OCI-LY7 (cell line): ENCODE data around the gene PLPP6. TPM values are rescaled to one million over a fixed set of nuclear protein-coding genes. Genes with fewer than 3 reads are reported as not detected.
A peak's percentile ranks its signal among the peaks of the same experiment; 100 is the strongest.

Experiments used
- BruUV-seq: library from RNA; stranded (reverse); fragments of 400-500 nt; replicated peaks from 2 replicates; lab custom pipeline; 2021; lab: Mats Ljungman, UMichigan
- CTCF ChIA-PET: fragments of 300-600 bp; sonication (Branson Sonifier 250); formaldehyde crosslinking; loops from one replicate; lab custom pipeline; 2022; ENCODE audit warnings: antibody characterized with exemption; ENCODE audit not compliant: unreplicated experiment; lab: Charles Lee
- POLR2A ChIA-PET: fragments of 300-600 bp; sonication (Branson Sonifier 250); formaldehyde crosslinking; loops from one replicate; lab custom pipeline; 2022; ENCODE audit warnings: antibody characterized with exemption; lab: Charles Lee
- DNase-seq: peaks from one replicate; pipeline ENCODE4 v3.0.0-alpha.2; 2015; ENCODE audit warnings: low spot score
- H2AFZ ChIP-seq: fragments of 200-600 bp; sonication (generic), shearing (Covaris generic); 2 replicates; pipeline ENCODE4 v1.6.1; 2014; ENCODE audit warnings: mild to moderate bottlenecking, antibody characterized with exemption, low read length, moderate library complexity
- H3K27ac ChIP-seq: fragments of 200-600 bp; sonication (generic); 2 replicates; pipeline ENCODE4 v1.5.1; 2014; ENCODE audit warnings: mixed run types, low read depth, mild to moderate bottlenecking, moderate library complexity, low read length, inconsistent platforms; ENCODE audit not compliant: poor library complexity, severe bottlenecking
- H3K36me3 ChIP-seq: fragments of 200-600 bp; sonication (generic); 2 replicates; pipeline ENCODE4 v1.6.1; 2014; ENCODE audit warnings: mild to moderate bottlenecking, antibody characterized with exemption, low read length, moderate library complexity, mixed read lengths; ENCODE audit not compliant: insufficient read depth
- H3K4me1 ChIP-seq: fragments of 200-600 bp; sonication (generic); 2 replicates; pipeline ENCODE4 v1.5.1; 2014; ENCODE audit warnings: mild to moderate bottlenecking, low read length; ENCODE audit not compliant: insufficient read depth, poor library complexity, severe bottlenecking
- H3K4me2 ChIP-seq: fragments of 200-600 bp; sonication (generic); 2 replicates; pipeline ENCODE4 v1.6.1; 2014; ENCODE audit warnings: mild to moderate bottlenecking, low read length
- H3K4me3 ChIP-seq: fragments of 200-600 bp; sonication (generic); 2 replicates; pipeline ENCODE4 v1.5.1; 2014; ENCODE audit warnings: mild to moderate bottlenecking, low read depth, low read length; ENCODE audit not compliant: poor library complexity, severe bottlenecking
- H3K79me2 ChIP-seq: fragments of 200-600 bp; sonication (generic); 2 replicates; pipeline ENCODE4 v1.6.1; 2016; ENCODE audit warnings: low read depth, mild to moderate bottlenecking, low read length, moderate library complexity, mixed read lengths; ENCODE audit not compliant: insufficient read depth
- H3K9me2 ChIP-seq: fragments of 200-600 bp; sonication (generic); 2 replicates; pipeline ENCODE4 v1.6.1; 2016; ENCODE audit warnings: mild to moderate bottlenecking, low read length, mixed read lengths; ENCODE audit not compliant: insufficient read depth
- H3K9me3 ChIP-seq: fragments of 200-600 bp; sonication (generic); 2 replicates; pipeline ENCODE4 v1.6.1; 2014; ENCODE audit warnings: mild to moderate bottlenecking, mixed run types, low read length, mixed read lengths
- H4K20me1 ChIP-seq: fragments of 200-600 bp; sonication (generic); 2 replicates; pipeline ENCODE4 v1.6.1; 2014; ENCODE audit warnings: mild to moderate bottlenecking, antibody characterized with exemption, low read length, moderate library complexity, mixed read lengths; ENCODE audit not compliant: insufficient read depth
- CTCF ChIP-seq: fragments of 200-600 bp; sonication (generic); conservative IDR thresholded peaks from 2 replicates; pipeline ENCODE4 v1.5.1; 2014; ENCODE audit warnings: mild to moderate bottlenecking, antibody characterized with exemption, low read length, moderate library complexity, mixed read lengths
- EZH2phosphoT487 ChIP-seq: fragments of 200-600 bp; sonication (generic); IDR thresholded peaks from 2 replicates; pipeline ENCODE4 v1.6.1; 2018; ENCODE audit warnings: low read depth, borderline replicate concordance, mild to moderate bottlenecking, mixed run types, antibody characterized with exemption, low read length, moderate library complexity, mixed read lengths
- intact Hi-C: fragments of 100-400 bp; cut with micrococcal nuclease; formaldehyde crosslinking; loops from one replicate; pipeline ENCODE4 v1.10.0; 2022; ENCODE audit not compliant: unreplicated experiment
- total RNA-seq, 2 experiments: library from RNA; depleted of rRNA in 1 of 2; stranded (reverse); fragments of >200 nt in 1 of 2; shearing (Covaris generic) in 1 of 2; gene quantifications; 2 replicates each; pipeline ENCODE4 v1.2.3, GENCODE V29; 2014 to 2022

The PLPP6 gene
- total RNA-seq, 2 experiments from 2014 or later: 4.6 to 8.1 TPM

GRCh38 chr9:4680173-4680525 lies 18.1 kb downstream of the PLPP6 start:
- TF ChIP-seq EZH2phosphoT487 (no peak), CTCF (no peak)
- intact Hi-C loops: no loop called here
- POLR2A ChIA-PET: interaction anchor here (0.6 to 1.0 kb wide), 2 partner anchors 39 to 67 kb away, joined by 3 read pairs; no protein-coding TSS in a partner anchor

GRCh38 chr9:4680750-4681149 lies 18.7 kb downstream of the PLPP6 start:
- Histone ChIP-seq H3K9me3 (no peaks in the 10 kb centered on the region), H3K79me2 (peaks cover 32% of the 10 kb centered on the region), H4K20me1 (0 out of 2 replicates have a peak, but pooled peaks cover 3% of the 10 kb centered on the region), H3K4me1 (peaks cover 20% of the 10 kb centered on the region), H3K4me2 (peak overlapping the region; percentile 88), H3K9me2 (no peaks in the 10 kb centered on the region), H2AFZ (0 out of 2 replicates have a peak overlapping the region, but pooled peaks have one; percentile 51), H3K4me3 (peak overlapping the region; percentile 90), H3K27ac (no peak overlapping the region), H3K36me3 (peaks cover 17% of the 10 kb centered on the region)
- POLR2A ChIA-PET: interaction anchor here (0.6 to 1.0 kb wide), 4 partner anchors 60 to 1864 kb away, joined by 3 to 4 read pairs (median 3); no protein-coding TSS in a partner anchor
- intact Hi-C loops: no loop called here
- TF ChIP-seq CTCF: no peak
- TF ChIP-seq EZH2phosphoT487: no peak
- no TSS peak for BruUV-seq
- DNase-seq: no peak
- CTCF ChIA-PET: no interaction called here

More at GRCh38 chr9:4680173-4680525, 18.1 kb downstream of the PLPP6 start:
- peak overlapping the region; percentile 80 for H3K27ac ChIP-seq
- peak overlapping the region; percentile 51 for H2AFZ ChIP-seq
- no TSS peak for BruUV-seq
- H3K9me3 ChIP-seq: no peaks in the 10 kb centered on the region
- peak; percentile 23 for DNase-seq
- H3K79me2 ChIP-seq: peaks cover 32% of the 10 kb centered on the region
- H3K4me3 ChIP-seq: peak overlapping the region; percentile 90
- CTCF ChIA-PET: no interaction called here
- H3K9me2 ChIP-seq: no peaks in the 10 kb centered on the region
- H3K4me1 ChIP-seq: peaks cover 20% of the 10 kb centered on the region
- H3K4me2 ChIP-seq: peak overlapping the region; percentile 88
- H3K36me3 ChIP-seq: peaks cover 11% of the 10 kb centered on the region; the same call in 1 of the 2 replicates
- no peaks in the 10 kb centered on the region for H4K20me1 ChIP-seq

- Histone ChIP-seq H2AFZ (no peak overlapping the region), H3K9me2 (no peaks in the 10 kb centered on the region), H3K9me3 (no peaks in the 10 kb centered on the region), H4K20me1 (0 out of 2 replicates have a peak, but pooled peaks cover 3% of the 10 kb centered on the region), H3K36me3 (peaks cover 43% of the 10 kb centered on the region), H3K4me2 (no peak overlapping the region), H3K79me2 (peaks cover 40% of the 10 kb centered on the region), H3K4me3 (no peak overlapping the region), H3K27ac (no peak overlapping the region), H3K4me1 (peaks cover 12% of the 10 kb centered on the region)
- DNase-seq: no peak
- intact Hi-C loops: no loop called here
- TF ChIP-seq EZH2phosphoT487 (no peak), CTCF (no peak)
- ChIA-PET POLR2A (interaction anchor here (0.6 to 2.3 kb wide), 7 partner anchors 9 to 148 kb away, joined by 3 to 5 read pairs (median 3); partner anchors contain the start of gene SPATA6L), CTCF (no interaction called here)
- BruUV-seq: no TSS peak
These were observed 22.7 kb downstream of the PLPP6 start for GRCh38 chr9:4684820-4685219.
